Ishikawa (cell line): ENCODE results near the gene ADAMTS4.

ENCODE experiments used
- CEBPB ChIP-seq: IDR thresholded peaks from 2 replicates; pipeline ENCODE4 v1.6.1; 2012
- EGR1 ChIP-seq: IDR thresholded peaks from 2 replicates; pipeline ENCODE4 v1.6.1; 2012
- EP300 ChIP-seq: IDR thresholded peaks from 2 replicates; pipeline ENCODE4 v1.6.1; 2012; ENCODE audit warnings: borderline replicate concordance
- FOXM1 ChIP-seq: IDR thresholded peaks from 2 replicates; pipeline ENCODE4 v1.6.1; 2012; ENCODE audit warnings: low read depth, borderline replicate concordance
- MAX ChIP-seq: IDR thresholded peaks from 2 replicates; pipeline ENCODE4 v1.6.1; 2012
- RAD21 ChIP-seq: IDR thresholded peaks from 2 replicates; pipeline ENCODE4 v1.6.1; 2012; ENCODE audit warnings: low read depth
- REST ChIP-seq: IDR thresholded peaks from 2 replicates; pipeline ENCODE4 v1.6.1; 2012; ENCODE audit warnings: low read depth, mild to moderate bottlenecking
- TAF1 ChIP-seq: IDR thresholded peaks from 2 replicates; pipeline ENCODE4 v1.6.1; 2012; ENCODE audit warnings: low read depth, mild to moderate bottlenecking
- TCF12 ChIP-seq: IDR thresholded peaks from 2 replicates; pipeline ENCODE4 v1.6.1; 2012; ENCODE audit warnings: low read depth
- USF1 ChIP-seq: IDR thresholded peaks from 2 replicates; pipeline ENCODE4 v1.6.1; 2012
- ZBTB7A ChIP-seq: IDR thresholded peaks from 2 replicates; pipeline ENCODE4 v1.6.1; 2012; ENCODE audit warnings: low read depth

GRCh38 chr1:161241682-161242081, 42.8 kb upstream of the ADAMTS4 start:
- TF ChIP-seq MAX (no peak), RAD21 (no peak), ZBTB7A (no peak), REST (no peak), EP300 (no peak), TAF1 (no peak), USF1 (no peak), TCF12 (no peak), CEBPB (no peak), FOXM1 (no peak), EGR1 (no peak)
